HEK293 (cell line): ENCODE measurements around the gene PLEKHJ1.

Experiments used
- CTCF ChIA-PET: fragments of 350-600 bp; formaldehyde crosslinking; extraction: SDS; loops from one replicate; lab custom pipeline; 2021; ENCODE audit warnings: antibody characterized with exemption; lab: Yijun Ruan, JAX
- POLR2A ChIA-PET: fragments of 300-600 bp; formaldehyde crosslinking; extraction: SDS; loops from one replicate; lab custom pipeline; 2020; ENCODE audit warnings: antibody characterized with exemption, inconsistent platforms; lab: Yijun Ruan, JAX
- H3K27ac ChIP-seq: fragments of 200-500 bp; sonication (Bioruptor generic); 2 replicates; pipeline ENCODE4 v1.5.1; 2014; ENCODE audit warnings: low read depth, low read length, control low read depth, inconsistent platforms; ENCODE audit errors: extremely low read depth
- H3K36me3 ChIP-seq, 2 experiments: fragments of 200-500 bp in 1 of 2; sonication (Bioruptor generic) in 1 of 2; 1 replicate in 1 of 2; 2 replicates in 1 of 2; pipeline ENCODE4 v1.5.1; 2014 to 2017; ENCODE audit warnings: inconsistent platforms in 2 of 2, low read length in 2 of 2; ENCODE audit not compliant: control insufficient read depth in 2 of 2, insufficient read depth in 1 of 2
- H3K4me1 ChIP-seq: fragments of 200-500 bp; sonication (Bioruptor generic); 2 replicates; pipeline ENCODE4 v1.5.1; 2014; ENCODE audit warnings: mild to moderate bottlenecking, low read length, inconsistent platforms; ENCODE audit not compliant: control insufficient read depth, insufficient read depth
- H3K4me3 ChIP-seq: 2 replicates; pipeline ENCODE4 v1.5.1; 2011; ENCODE audit warnings: low read depth, mild to moderate bottlenecking, control low read depth, low read length, moderate library complexity
- H3K9me3 ChIP-seq: fragments of 200-500 bp; sonication (Bioruptor generic); 2 replicates; pipeline ENCODE4 v1.5.1; 2014; ENCODE audit warnings: low read depth, low read length, inconsistent platforms; ENCODE audit not compliant: control insufficient read depth, insufficient read depth
- BCL11A ChIP-seq: fragments of 450-650 bp; formaldehyde crosslinking; IDR thresholded peaks from 2 replicates; pipeline ENCODE4 v1.5.1; 2016; ENCODE audit warnings: low read depth, missing biosample characterization, missing genetic modification characterization
- BCL11B ChIP-seq: fragments of 450-650 bp; formaldehyde crosslinking; IDR thresholded peaks from 2 replicates; pipeline ENCODE4 v1.5.1; 2016; ENCODE audit warnings: low read depth, missing biosample characterization, missing genetic modification characterization
- EGR2 ChIP-seq: fragments of 450-650 bp; formaldehyde crosslinking; IDR thresholded peaks from 2 replicates; pipeline ENCODE4 v1.5.1; 2016; ENCODE audit warnings: low read depth, missing biosample characterization, missing genetic modification characterization
- KLF1 ChIP-seq: fragments of 450-650 bp; formaldehyde crosslinking; IDR thresholded peaks from 2 replicates; pipeline ENCODE4 v1.5.1; 2016; ENCODE audit warnings: missing biosample characterization, missing genetic modification characterization
- KLF7 ChIP-seq: fragments of 450-650 bp; formaldehyde crosslinking; IDR thresholded peaks from 2 replicates; pipeline ENCODE4 v1.5.1; 2016; ENCODE audit warnings: missing biosample characterization, missing genetic modification characterization, borderline replicate concordance
- ZNF16 ChIP-seq: fragments of 450-650 bp; formaldehyde crosslinking; IDR thresholded peaks from 2 replicates; pipeline ENCODE4 v1.5.1; 2016; ENCODE audit warnings: low read depth, missing biosample characterization, missing genetic modification characterization
- ZNF544 ChIP-seq: fragments of 450-650 bp; formaldehyde crosslinking; IDR thresholded peaks from 2 replicates; pipeline ENCODE4 v1.5.0; 2017; ENCODE audit warnings: missing biosample characterization, missing genetic modification characterization
- ZNF626 ChIP-seq: fragments of 450-650 bp; sonication (Bioruptor Pico); formaldehyde crosslinking; IDR thresholded peaks from 2 replicates; pipeline ENCODE4 v1.5.1; 2018; ENCODE audit warnings: missing biosample characterization, missing genetic modification characterization, inconsistent platforms
- ZNF654 ChIP-seq: fragments of 450-650 bp; formaldehyde crosslinking; IDR thresholded peaks from 2 replicates; pipeline ENCODE4 v1.5.1; 2016; ENCODE audit warnings: low read depth, missing biosample characterization, missing genetic modification characterization
- ZNF664 ChIP-seq: fragments of 450-650 bp; formaldehyde crosslinking; IDR thresholded peaks from 2 replicates; pipeline ENCODE4 v1.5.1; 2016; ENCODE audit warnings: missing biosample characterization, missing genetic modification characterization
- ZNF747 ChIP-seq: fragments of 450-650 bp; formaldehyde crosslinking; IDR thresholded peaks from 2 replicates; pipeline ENCODE4 v1.5.1; 2016; ENCODE audit warnings: missing biosample characterization, missing genetic modification characterization
- ZSCAN30 ChIP-seq: fragments of 450-650 bp; IDR thresholded peaks from 2 replicates; pipeline ENCODE4 v1.5.1; 2018; ENCODE audit warnings: missing biosample characterization, mild to moderate bottlenecking, missing genetic modification characterization, moderate library complexity
- TF ChIP-seq, protein P1 (sequence below): fragments of 450-650 bp; formaldehyde crosslinking; IDR thresholded peaks from 2 replicates; pipeline ENCODE4 v1.5.1; 2016; ENCODE audit warnings: missing biosample characterization, missing genetic modification characterization
- TF ChIP-seq, protein P2 (sequence below): sonication (generic); formaldehyde crosslinking; IDR thresholded peaks from 2 replicates; pipeline ENCODE4 v1.8.1; 2022; ENCODE audit warnings: mild to moderate bottlenecking, moderate library complexity, missing genetic modification reagents
- TF ChIP-seq, protein P3 (sequence below): fragments of 450-650 bp; formaldehyde crosslinking; IDR thresholded peaks from 2 replicates; pipeline ENCODE4 v1.5.1; 2016; ENCODE audit warnings: missing biosample characterization, missing genetic modification characterization
- TF ChIP-seq, protein P4 (sequence below): fragments of 450-650 bp; formaldehyde crosslinking; IDR thresholded peaks from 2 replicates; pipeline ENCODE4 v1.5.1; 2016; ENCODE audit warnings: missing biosample characterization, missing genetic modification characterization

Gene PLEKHJ1

GRCh38 chr19:2274931-2275535 is 38.9 kb upstream of the PLEKHJ1 start (continued):
- TF ChIP-seq, protein P1, sequence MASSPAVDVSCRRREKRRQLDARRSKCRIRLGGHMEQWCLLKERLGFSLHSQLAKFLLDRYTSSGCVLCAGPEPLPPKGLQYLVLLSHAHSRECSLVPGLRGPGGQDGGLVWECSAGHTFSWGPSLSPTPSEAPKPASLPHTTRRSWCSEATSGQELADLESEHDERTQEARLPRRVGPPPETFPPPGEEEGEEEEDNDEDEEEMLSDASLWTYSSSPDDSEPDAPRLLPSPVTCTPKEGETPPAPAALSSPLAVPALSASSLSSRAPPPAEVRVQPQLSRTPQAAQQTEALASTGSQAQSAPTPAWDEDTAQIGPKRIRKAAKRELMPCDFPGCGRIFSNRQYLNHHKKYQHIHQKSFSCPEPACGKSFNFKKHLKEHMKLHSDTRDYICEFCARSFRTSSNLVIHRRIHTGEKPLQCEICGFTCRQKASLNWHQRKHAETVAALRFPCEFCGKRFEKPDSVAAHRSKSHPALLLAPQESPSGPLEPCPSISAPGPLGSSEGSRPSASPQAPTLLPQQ (tag by site-specific recombination), result 0 out of 2 replicates have a peak, but pooled peaks have one; percentile 17
- TF ChIP-seq ZNF626 (tag by site-specific recombination), result no peak
- TF ChIP-seq BCL11B (tag by site-specific recombination), result peak; percentile 61; the same call in 1 of the 2 replicates
- TF ChIP-seq ZNF544 (tag by site-specific recombination), result no peak
- TF ChIP-seq ZNF654, result peak; percentile 74
- TF ChIP-seq, protein P2, sequence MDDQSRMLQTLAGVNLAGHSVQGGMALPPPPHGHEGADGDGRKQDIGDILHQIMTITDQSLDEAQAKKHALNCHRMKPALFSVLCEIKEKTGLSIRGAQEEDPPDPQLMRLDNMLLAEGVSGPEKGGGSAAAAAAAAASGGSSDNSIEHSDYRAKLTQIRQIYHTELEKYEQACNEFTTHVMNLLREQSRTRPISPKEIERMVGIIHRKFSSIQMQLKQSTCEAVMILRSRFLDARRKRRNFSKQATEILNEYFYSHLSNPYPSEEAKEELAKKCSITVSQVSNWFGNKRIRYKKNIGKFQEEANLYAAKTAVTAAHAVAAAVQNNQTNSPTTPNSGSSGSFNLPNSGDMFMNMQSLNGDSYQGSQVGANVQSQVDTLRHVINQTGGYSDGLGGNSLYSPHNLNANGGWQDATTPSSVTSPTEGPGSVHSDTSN (CRISPR knock-in tag), result no peak
- TF ChIP-seq, all 188 proteins: peak for 31

DNA sequence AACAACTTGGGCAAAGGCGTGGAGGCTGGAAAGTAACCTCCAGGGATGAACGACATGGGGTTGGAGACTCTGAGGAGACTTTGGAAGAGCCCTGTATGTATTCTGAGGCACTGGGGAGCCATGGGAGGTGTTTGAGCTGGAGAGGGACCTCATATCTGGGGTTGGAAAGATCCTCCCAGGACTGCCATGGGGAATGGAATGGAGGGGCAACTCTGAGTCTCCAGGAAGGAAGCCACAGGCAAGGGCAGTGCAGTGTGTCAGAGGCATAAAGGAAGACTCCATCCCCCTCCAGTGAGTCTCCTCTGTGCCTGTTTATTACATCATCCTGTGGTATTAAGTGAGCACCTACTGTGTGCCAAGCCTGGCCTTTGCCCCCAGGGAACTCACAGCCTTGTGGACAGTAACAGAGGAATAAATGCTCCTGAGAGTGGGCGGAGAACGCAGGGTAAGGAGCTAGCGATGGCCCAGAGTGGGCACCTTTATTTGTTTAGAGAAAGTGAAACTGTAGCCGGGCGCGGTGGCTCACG is 38.1 kb upstream of the PLEKHJ1 start:
- Histone ChIP-seq H3K4me1 (0 out of 2 replicates have a peak, but pooled peaks cover 2% of the 10 kb centered on the region), H3K9me3 (no peaks in the 10 kb centered on the region), H3K36me3 (peaks cover 6 to 32% of the 10 kb centered on the region in 2 experiments; a peak in 2 of 3 replicates), H3K27ac (peak overlapping the region; percentile 98), H3K4me3 (no peak overlapping the region)
- TF ChIP-seq, protein P3, sequence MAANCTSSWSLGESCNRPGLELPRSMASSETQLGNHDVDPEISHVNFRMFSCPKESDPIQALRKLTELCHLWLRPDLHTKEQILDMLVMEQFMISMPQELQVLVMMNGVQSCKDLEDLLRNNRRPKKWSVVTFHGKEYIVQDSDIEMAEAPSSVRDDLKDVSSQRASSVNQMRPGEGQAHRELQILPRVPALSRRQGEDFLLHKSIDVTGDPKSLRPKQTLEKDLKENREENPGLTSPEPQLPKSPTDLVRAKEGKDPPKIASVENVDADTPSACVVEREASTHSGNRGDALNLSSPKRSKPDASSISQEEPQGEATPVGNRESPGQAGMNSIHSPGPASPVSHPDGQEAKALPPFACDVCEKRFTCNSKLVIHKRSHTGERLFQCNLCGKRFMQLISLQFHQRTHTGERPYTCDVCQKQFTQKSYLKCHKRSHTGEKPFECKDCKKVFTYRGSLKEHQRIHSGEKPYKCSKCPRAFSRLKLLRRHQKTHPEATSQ (tag by site-specific recombination), result no peak
- TF ChIP-seq BCL11A (0 out of 2 replicates have a peak, but pooled peaks have one; percentile 21), KLF1 (tag by site-specific recombination) (peak; percentile 32; the same call in 1 of the 2 replicates), ZNF664 (tag by site-specific recombination) (peak; percentile 99), KLF7 (tag by site-specific recombination) (0 out of 2 replicates have a peak, but pooled peaks have one; percentile 21), EGR2 (tag by site-specific recombination) (0 out of 2 replicates have a peak, but pooled peaks have one; percentile 1), ZNF747 (no peak), ZNF16 (tag by site-specific recombination) (peak; percentile 98), ZSCAN30 (tag by site-specific recombination) (peak; percentile 42; the same call in 1 of the 2 replicates)
- TF ChIP-seq, protein P4, sequence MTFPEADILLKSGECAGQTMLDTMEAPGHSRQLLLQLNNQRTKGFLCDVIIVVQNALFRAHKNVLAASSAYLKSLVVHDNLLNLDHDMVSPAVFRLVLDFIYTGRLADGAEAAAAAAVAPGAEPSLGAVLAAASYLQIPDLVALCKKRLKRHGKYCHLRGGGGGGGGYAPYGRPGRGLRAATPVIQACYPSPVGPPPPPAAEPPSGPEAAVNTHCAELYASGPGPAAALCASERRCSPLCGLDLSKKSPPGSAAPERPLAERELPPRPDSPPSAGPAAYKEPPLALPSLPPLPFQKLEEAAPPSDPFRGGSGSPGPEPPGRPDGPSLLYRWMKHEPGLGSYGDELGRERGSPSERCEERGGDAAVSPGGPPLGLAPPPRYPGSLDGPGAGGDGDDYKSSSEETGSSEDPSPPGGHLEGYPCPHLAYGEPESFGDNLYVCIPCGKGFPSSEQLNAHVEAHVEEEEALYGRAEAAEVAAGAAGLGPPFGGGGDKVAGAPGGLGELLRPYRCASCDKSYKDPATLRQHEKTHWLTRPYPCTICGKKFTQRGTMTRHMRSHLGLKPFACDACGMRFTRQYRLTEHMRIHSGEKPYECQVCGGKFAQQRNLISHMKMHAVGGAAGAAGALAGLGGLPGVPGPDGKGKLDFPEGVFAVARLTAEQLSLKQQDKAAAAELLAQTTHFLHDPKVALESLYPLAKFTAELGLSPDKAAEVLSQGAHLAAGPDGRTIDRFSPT (tag by site-specific recombination), result peak; percentile 49; the same call in 1 of the 2 replicates
- ChIA-PET CTCF (interaction anchor here (0.5 to 4.3 kb wide), 26 partner anchors 11 to 383 kb away, joined by 3 to 25 read pairs (median 4); partner anchors contain the start of genes LMNB2, LSM7 and SPPL2B), POLR2A (interaction anchor here (0.6 to 1.4 kb wide), 5 partner anchors 25 to 646 kb away, joined by 3 to 9 read pairs (median 4); partner anchors contain the start of gene PLEKHJ1)
